Liver (tissue), 9 donors: ENCODE data around the gene ZNF195. TPM values are rescaled to one million over a fixed set of nuclear protein-coding genes. Genes with fewer than 3 reads are reported as not detected.

Experiments used
- DNase-seq: peaks from one replicate; pipeline ENCODE4 v3.0.0-alpha.2; 2017; ENCODE audit warnings: low spot score
- H3K27ac ChIP-seq, 2 donors: one replicate each; pipeline ENCODE4 v1.7.0; 2013; ENCODE audit warnings: inconsistent platforms in 2 of 2, low read length in 2 of 2, control low read depth in 1 of 2, low read depth in 1 of 2, mild to moderate bottlenecking in 1 of 2
- H3K27me3 ChIP-seq, 4 donors: one replicate each; pipeline versions ENCODE4 v1.6.1 to v1.7.0; 2013; ENCODE audit warnings: low read length in 3 of 4, inconsistent platforms in 1 of 4, mild to moderate bottlenecking in 1 of 4, moderate library complexity in 1 of 4; ENCODE audit not compliant: control insufficient read depth in 4 of 4, insufficient read depth in 4 of 4
- H3K36me3 ChIP-seq, 4 donors: one replicate each; pipeline versions ENCODE4 v1.6.1 to v1.7.0; 2013; ENCODE audit warnings: low read length in 3 of 4, mild to moderate bottlenecking in 3 of 4, low read depth in 1 of 4, moderate library complexity in 1 of 4; ENCODE audit not compliant: control insufficient read depth in 4 of 4, insufficient read depth in 3 of 4
- H3K4me1 ChIP-seq, 4 donors: one replicate each; pipeline versions ENCODE4 v1.6.1 to v1.7.0; 2013; ENCODE audit warnings: low read length in 3 of 4, mild to moderate bottlenecking in 3 of 4, moderate library complexity in 1 of 4; ENCODE audit not compliant: control insufficient read depth in 4 of 4, insufficient read depth in 4 of 4
- H3K4me3 ChIP-seq, 3 donors: one replicate each; pipeline versions ENCODE4 v1.6.1 to v1.7.0; 2013; ENCODE audit warnings: low read length in 3 of 3, control low read depth in 1 of 3, low read depth in 1 of 3, mild to moderate bottlenecking in 1 of 3
- H3K9ac ChIP-seq, 2 donors: one replicate each; pipeline ENCODE4 v1.7.0; 2013; ENCODE audit warnings: low read length in 2 of 2, mild to moderate bottlenecking in 2 of 2, moderate library complexity in 2 of 2, control low read depth in 1 of 2, low read depth in 1 of 2
- H3K9me3 ChIP-seq, 4 donors: one replicate each; pipeline versions ENCODE4 v1.6.1 to v1.7.0; 2013; ENCODE audit warnings: low read length in 3 of 4; ENCODE audit not compliant: control insufficient read depth in 4 of 4
- EGR1 ChIP-seq, 2 donors: IDR thresholded peaks; 2 replicates each; pipeline ENCODE4 v1.6.1; 2016 to 2018; ENCODE audit warnings: antibody characterized with exemption in 2 of 2, low read depth in 2 of 2
- FOXA1 ChIP-seq: IDR thresholded peaks from 2 replicates; pipeline ENCODE4 v1.6.1; 2016; ENCODE audit warnings: antibody characterized with exemption
- FOXA2 ChIP-seq: IDR thresholded peaks from 2 replicates; pipeline ENCODE4 v1.6.1; 2016; ENCODE audit warnings: antibody characterized with exemption
- GABPA ChIP-seq, 2 donors: IDR thresholded peaks in 1 of 2; conservative IDR thresholded peaks in 1 of 2; 2 replicates each; pipeline ENCODE4 v1.6.1; 2016; ENCODE audit warnings: antibody characterized with exemption in 2 of 2, mild to moderate bottlenecking in 1 of 2, moderate library complexity in 1 of 2
- HNF4A ChIP-seq, 2 donors: conservative IDR thresholded peaks; 2 replicates each; pipeline ENCODE4 v1.6.1; 2016; ENCODE audit warnings: antibody characterized with exemption in 2 of 2, mild to moderate bottlenecking in 2 of 2
- HNF4G ChIP-seq: IDR thresholded peaks from 2 replicates; pipeline ENCODE4 v1.6.1; 2016; ENCODE audit warnings: antibody characterized with exemption
- JUND ChIP-seq, 2 donors: IDR thresholded peaks; 2 replicates each; pipeline ENCODE4 v1.6.1; 2016; ENCODE audit warnings: antibody characterized with exemption in 2 of 2
- NR2F2 ChIP-seq: IDR thresholded peaks from 2 replicates; pipeline ENCODE4 v1.6.1; 2016; ENCODE audit warnings: antibody characterized with exemption
- RAD21 ChIP-seq, 2 donors: IDR thresholded peaks; 2 replicates each; pipeline ENCODE4 v1.6.1; 2016; ENCODE audit warnings: antibody characterized with exemption in 2 of 2, mild to moderate bottlenecking in 2 of 2
- RXRA ChIP-seq, 2 donors: IDR thresholded peaks; 2 replicates each; pipeline ENCODE4 v1.6.1; 2017 to 2018; ENCODE audit warnings: antibody characterized with exemption in 2 of 2, mild to moderate bottlenecking in 1 of 2
- SP1 ChIP-seq: IDR thresholded peaks from 2 replicates; pipeline ENCODE4 v1.6.1; 2018; ENCODE audit warnings: antibody characterized with exemption, mild to moderate bottlenecking
- TAF1 ChIP-seq: conservative IDR thresholded peaks from 2 replicates; pipeline ENCODE4 v1.6.1; 2016; ENCODE audit warnings: antibody characterized with exemption, mild to moderate bottlenecking
- YY1 ChIP-seq: IDR thresholded peaks from 2 replicates; pipeline ENCODE4 v1.6.1; 2016; ENCODE audit warnings: antibody characterized with exemption, mild to moderate bottlenecking
- WGBS: extraction: QIAGEN DNeasy Blood & Tissue Kit; methylation state at CpG from one replicate; pipeline ENCODE4 v1.1.7; 2013; 5-methylcytosine and 5-hydroxymethylcytosine counted together
- polyA plus RNA-seq, 2 donors: library from polyadenylated mRNA; stranded (reverse) in 1 of 2; unstranded in 1 of 2; fragments of 200-250 nt in 1 of 2; fragments of >200 nt in 1 of 2; fragmentation: Nextera tagmentation in 1 of 2; extraction: Ambion mirVana in 1 of 2; gene quantifications; one replicate each; pipeline versions ENCODE4 v1.2.1 to v1.2.3, GENCODE V29; 2013 to 2015
- total RNA-seq, 2 donors: library from RNA; depleted of rRNA; stranded (reverse); fragments of >200 nt; gene quantifications; one replicate each; pipeline ENCODE4 v1.2.3, GENCODE V29; 2014
- TF ChIP-seq, protein P1 (sequence below): IDR thresholded peaks from 2 replicates; pipeline ENCODE4 v1.6.1; 2016; ENCODE audit warnings: antibody characterized with exemption
- TF ChIP-seq, protein P2 (sequence below): IDR thresholded peaks from 2 replicates; pipeline ENCODE4 v1.6.1; 2016; ENCODE audit warnings: antibody characterized with exemption
- TF ChIP-seq, protein P3 (sequence below): IDR thresholded peaks from 2 replicates; pipeline ENCODE4 v1.6.1; 2016; ENCODE audit warnings: antibody characterized with exemption
- TF ChIP-seq, protein P4 (sequence below): fragments of 150-350 bp; IDR thresholded peaks from 2 replicates; pipeline ENCODE4 v1.5.1; 2017; ENCODE audit warnings: improper control_type of control experiment, low read depth, low read length; ENCODE audit not compliant: missing input control
- donor health status: healthy.
- donor health status: healthy.
- donor health status: healthy.
- donor health status: healthy.
- donor health status: healthy.

ZNF195 gene
- total and polyA plus RNA-seq, 4 donors: 4.3 to 12.4 (median 11.1) TPM

DNA sequence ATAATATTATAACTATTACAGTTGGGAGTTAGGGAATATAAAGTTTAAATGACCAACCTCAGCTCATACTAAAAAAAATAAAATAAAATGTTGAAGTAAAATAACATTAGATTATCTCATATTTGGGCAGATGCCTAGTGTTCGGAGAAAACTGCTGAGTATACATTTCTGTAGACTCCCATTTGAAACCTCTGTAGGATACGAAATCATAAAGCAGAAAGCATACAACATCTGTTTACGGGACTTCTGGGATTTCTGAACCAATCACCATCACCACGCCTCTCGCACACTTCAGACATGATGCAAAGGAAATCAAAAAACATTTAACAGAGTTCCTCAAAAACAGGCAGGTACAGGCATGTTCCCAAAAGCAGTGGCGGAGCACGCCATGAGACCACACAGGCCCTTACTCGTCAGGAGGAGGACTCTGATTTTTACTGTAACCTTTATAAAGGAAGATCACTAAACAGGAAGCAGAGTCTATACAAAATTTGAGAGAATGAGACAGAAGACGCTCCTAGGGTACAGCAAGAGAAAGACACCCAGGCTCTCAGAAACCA, 8.6 kb downstream of the ZNF195 start:
- Histone ChIP-seq H3K36me3 (peaks cover 12 to 80% (median 76%) of the 10 kb centered on the region in 4 donors), H3K27ac (no peak overlapping the region), H3K9me3 (peaks cover 15 to 64% (median 30%) of the 10 kb centered on the region in 4 donors), H3K4me1 (no peaks in the 10 kb centered on the region), H3K4me3 (peak overlapping the region in 2 of 3 donors; percentile 2 to 3), H3K9ac (no peak overlapping the region), H3K27me3 (no peaks in the 10 kb centered on the region)
- DNase-seq: no peak
- TF ChIP-seq, protein P1, sequence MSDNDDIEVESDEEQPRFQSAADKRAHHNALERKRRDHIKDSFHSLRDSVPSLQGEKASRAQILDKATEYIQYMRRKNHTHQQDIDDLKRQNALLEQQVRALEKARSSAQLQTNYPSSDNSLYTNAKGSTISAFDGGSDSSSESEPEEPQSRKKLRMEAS: no peak
- TF ChIP-seq, protein P2, sequence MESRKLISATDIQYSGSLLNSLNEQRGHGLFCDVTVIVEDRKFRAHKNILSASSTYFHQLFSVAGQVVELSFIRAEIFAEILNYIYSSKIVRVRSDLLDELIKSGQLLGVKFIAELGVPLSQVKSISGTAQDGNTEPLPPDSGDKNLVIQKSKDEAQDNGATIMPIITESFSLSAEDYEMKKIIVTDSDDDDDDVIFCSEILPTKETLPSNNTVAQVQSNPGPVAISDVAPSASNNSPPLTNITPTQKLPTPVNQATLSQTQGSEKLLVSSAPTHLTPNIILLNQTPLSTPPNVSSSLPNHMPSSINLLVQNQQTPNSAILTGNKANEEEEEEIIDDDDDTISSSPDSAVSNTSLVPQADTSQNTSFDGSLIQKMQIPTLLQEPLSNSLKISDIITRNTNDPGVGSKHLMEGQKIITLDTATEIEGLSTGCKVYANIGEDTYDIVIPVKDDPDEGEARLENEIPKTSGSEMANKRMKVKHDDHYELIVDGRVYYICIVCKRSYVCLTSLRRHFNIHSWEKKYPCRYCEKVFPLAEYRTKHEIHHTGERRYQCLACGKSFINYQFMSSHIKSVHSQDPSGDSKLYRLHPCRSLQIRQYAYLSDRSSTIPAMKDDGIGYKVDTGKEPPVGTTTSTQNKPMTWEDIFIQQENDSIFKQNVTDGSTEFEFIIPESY: no peak
- no peak for TF ChIP-seq HNF4A (conservative IDR thresholded peaks at IDR 0.05)
- no peak for TF ChIP-seq RXRA (IDR thresholded peaks at IDR 0.05)
- WGBS: 94% methylated on average over 9 of the region's 9 CpGs

DNA sequence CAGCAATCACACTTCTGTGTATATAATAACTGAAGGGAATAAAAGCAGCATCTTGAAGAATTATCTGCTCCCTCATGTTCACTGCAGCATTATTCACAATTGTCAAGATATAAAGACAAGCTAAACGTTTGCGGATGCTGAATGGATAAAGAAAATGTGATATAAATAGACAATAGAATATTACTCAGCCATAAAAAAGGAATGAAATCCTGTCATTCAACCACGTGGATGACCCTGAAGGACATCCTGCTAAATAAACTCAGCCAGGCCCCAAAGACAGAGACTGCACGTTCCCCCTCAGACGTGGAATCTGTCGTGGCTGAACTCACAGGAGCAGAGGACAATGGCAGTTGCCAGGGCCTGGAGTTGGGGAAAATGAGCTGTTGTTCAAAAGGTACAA, 9.6 kb downstream of the ZNF195 start:
- no peaks in the 10 kb centered on the region for H3K4me1 ChIP-seq
- whole genome bisulfite sequencing: 97% methylated on average over 6 of the region's 6 CpGs
- peaks cover 12 to 82% (median 81%) of the 10 kb centered on the region in 4 donors for H3K36me3 ChIP-seq
- no peak overlapping the region for H3K27ac ChIP-seq
- H3K4me3 ChIP-seq: peak overlapping the region in 1 of 3 donors; percentile 42
- H3K9ac ChIP-seq: no peak overlapping the region
- no peak for TF ChIP-seq EGR1 (IDR thresholded peaks at IDR 0.05; ENCODE audit: low read depth in 2 of 2)
- TF ChIP-seq, protein P1: no peak
- TF ChIP-seq RXRA (IDR thresholded peaks at IDR 0.05): no peak
- no peak for TF ChIP-seq HNF4A (conservative IDR thresholded peaks at IDR 0.05)
- no peak for TF ChIP-seq FOXA2
- TF ChIP-seq FOXA1: no peak
- TF ChIP-seq TAF1: no peak
- no peak for TF ChIP-seq YY1
- TF ChIP-seq, protein P2: no peak
- TF ChIP-seq RAD21 (IDR thresholded peaks at IDR 0.05): no peak
- TF ChIP-seq, protein P3, sequence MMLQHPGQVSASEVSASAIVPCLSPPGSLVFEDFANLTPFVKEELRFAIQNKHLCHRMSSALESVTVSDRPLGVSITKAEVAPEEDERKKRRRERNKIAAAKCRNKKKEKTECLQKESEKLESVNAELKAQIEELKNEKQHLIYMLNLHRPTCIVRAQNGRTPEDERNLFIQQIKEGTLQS: no peak
- TF ChIP-seq JUND (IDR thresholded peaks at IDR 0.05): no peak
- TF ChIP-seq NR2F2: no peak
- no peak for TF ChIP-seq SP1
- TF ChIP-seq, protein P4, sequence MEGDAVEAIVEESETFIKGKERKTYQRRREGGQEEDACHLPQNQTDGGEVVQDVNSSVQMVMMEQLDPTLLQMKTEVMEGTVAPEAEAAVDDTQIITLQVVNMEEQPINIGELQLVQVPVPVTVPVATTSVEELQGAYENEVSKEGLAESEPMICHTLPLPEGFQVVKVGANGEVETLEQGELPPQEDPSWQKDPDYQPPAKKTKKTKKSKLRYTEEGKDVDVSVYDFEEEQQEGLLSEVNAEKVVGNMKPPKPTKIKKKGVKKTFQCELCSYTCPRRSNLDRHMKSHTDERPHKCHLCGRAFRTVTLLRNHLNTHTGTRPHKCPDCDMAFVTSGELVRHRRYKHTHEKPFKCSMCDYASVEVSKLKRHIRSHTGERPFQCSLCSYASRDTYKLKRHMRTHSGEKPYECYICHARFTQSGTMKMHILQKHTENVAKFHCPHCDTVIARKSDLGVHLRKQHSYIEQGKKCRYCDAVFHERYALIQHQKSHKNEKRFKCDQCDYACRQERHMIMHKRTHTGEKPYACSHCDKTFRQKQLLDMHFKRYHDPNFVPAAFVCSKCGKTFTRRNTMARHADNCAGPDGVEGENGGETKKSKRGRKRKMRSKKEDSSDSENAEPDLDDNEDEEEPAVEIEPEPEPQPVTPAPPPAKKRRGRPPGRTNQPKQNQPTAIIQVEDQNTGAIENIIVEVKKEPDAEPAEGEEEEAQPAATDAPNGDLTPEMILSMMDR: no peak
- TF ChIP-seq HNF4G: no peak
- TF ChIP-seq GABPA (IDR thresholded peaks at IDR 0.05 in 1 of 2, conservative IDR thresholded peaks at IDR 0.05 in 1 of 2): no peak
- H3K9me3 ChIP-seq: peaks cover 15 to 70% (median 31%) of the 10 kb centered on the region in 4 donors
- no peaks in the 10 kb centered on the region for H3K27me3 ChIP-seq
- no peak for DNase-seq
